ENCODE measurements around the gene DHX58. TPM values are rescaled to one million over a fixed set of nuclear protein-coding genes. Genes with fewer than 3 reads are reported as not detected.

Gene DHX58
- total RNA-seq, 1 donor from 2014 or later = 28.4 TPM

DNA sequence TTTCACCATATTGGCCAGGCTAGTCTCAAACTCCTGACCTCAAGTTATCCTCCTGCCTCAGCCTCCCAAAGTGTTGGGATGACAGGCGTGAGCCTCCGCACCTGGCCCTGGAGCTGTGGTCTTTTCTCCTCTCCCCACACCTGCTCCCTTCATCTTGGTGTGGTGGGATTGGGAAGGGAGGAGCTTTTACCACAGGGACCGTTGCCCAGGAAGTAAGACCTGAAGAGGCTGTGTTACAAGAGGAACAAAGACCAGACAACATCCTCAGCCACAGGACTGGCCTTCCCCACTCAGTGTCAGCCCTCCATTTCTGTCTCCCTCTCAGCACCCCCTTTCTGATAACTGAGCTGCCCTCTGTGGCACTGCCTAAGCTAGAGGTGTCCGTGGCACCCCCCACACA, 52.7 kb downstream of the DHX58 start:
- peaks cover 8% of the 10 kb centered on the region for H3K27me3 Mint-ChIP-seq (ENCODE audit: insufficient read depth)
- no peak for DNase-seq (ENCODE audit: low spot score)
- peaks cover 17% of the 10 kb centered on the region for H3K4me1 Mint-ChIP-seq (ENCODE audit: low read depth)
- intact Hi-C loops (cut with micrococcal nuclease) = no loop called here
- H3K27ac Mint-ChIP-seq = no peak overlapping the region
- H3K4me3 Mint-ChIP-seq = no peak overlapping the region
- no peaks in the 10 kb centered on the region for H3K9me3 Mint-ChIP-seq
- no peaks in the 10 kb centered on the region for H3K36me3 Mint-ChIP-seq (ENCODE audit: low read depth)

DNA sequence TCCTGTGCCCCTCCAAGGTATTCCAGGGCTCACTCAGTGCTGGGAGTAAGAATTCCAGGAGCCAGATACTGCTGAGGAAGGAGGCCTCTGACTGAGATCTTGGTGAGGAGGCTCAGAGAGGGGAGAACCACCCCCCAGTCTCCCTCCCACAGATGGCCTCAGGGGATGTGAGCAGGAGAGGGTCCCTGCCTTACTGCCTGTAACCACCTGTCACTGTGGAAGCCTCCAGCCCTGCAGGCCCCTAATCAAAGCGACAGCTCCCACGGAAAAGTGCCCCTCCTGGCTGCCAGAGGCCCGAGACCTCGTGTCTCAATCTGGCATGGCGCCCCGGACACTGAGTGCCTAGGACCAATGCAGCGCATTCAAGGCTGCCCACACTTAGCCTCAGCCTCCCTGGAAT, 54.5 kb downstream of the DHX58 start:
- no peaks in the 10 kb centered on the region for H3K36me3 Mint-ChIP-seq (ENCODE audit: low read depth)
- no peaks in the 10 kb centered on the region for H3K9me3 Mint-ChIP-seq
- no peak overlapping the region for H3K4me3 Mint-ChIP-seq
- peaks cover 9% of the 10 kb centered on the region for H3K27me3 Mint-ChIP-seq (ENCODE audit: insufficient read depth)
- intact Hi-C loops (cut with micrococcal nuclease) = no loop called here
- no peaks in the 10 kb centered on the region for H3K4me1 Mint-ChIP-seq (ENCODE audit: low read depth)
- H3K27ac Mint-ChIP-seq = no peak overlapping the region
- DNase-seq (ENCODE audit: low spot score) = no peak

DNA sequence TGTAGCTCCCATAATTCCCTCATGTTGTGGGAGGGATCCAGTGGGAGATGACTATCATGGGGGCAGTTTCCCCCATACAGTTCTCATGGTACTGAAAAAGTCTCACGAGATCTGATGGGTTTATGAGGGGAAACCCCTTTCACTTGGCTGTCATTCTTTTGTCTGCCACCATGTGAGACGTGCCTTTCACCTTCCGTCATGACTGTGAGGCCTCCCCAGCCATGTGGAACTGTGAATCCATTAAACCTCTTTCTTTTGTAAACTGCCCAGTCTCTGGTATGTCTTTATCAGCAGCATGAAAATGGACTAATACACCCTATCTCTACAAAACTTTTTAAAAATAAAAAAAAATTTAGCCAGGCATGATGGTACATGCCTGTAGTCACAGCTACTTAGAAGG, 55.9 kb downstream of the DHX58 start:
- DNase-seq (ENCODE audit: low spot score) = no peak
- intact Hi-C loops (cut with micrococcal nuclease) = no loop called here
- Mint-ChIP-seq H3K27me3 (ENCODE audit: insufficient read depth) (peaks cover 23% of the 10 kb centered on the region), H3K9me3 (no peaks in the 10 kb centered on the region), H3K4me3 (no peak overlapping the region), H3K27ac (no peak overlapping the region), H3K36me3 (ENCODE audit: low read depth) (no peaks in the 10 kb centered on the region), H3K4me1 (ENCODE audit: low read depth) (no peaks in the 10 kb centered on the region)

DNA sequence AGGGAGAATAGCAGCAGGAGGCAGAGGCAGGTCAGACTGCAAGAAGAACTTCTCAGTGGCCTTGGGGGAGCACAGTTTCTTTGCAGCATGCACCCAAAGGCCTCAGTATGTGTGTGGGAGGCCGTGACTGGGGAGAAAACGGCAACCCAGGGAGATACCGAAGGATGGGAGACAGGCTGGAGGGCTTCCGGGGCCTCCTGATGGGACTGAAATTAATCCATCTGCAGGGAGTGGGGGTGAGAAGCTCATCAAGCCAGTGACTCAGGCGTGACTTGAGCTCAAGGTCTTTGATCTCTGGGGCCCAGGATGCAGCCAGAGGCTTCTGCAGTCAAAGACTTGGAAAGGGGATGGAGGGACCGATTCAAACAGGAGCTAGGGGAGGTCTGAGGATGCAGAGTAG, 57.0 kb downstream of the DHX58 start:
- intact Hi-C loops (cut with micrococcal nuclease) = no loop called here
- peaks cover 7% of the 10 kb centered on the region for H3K4me1 Mint-ChIP-seq (ENCODE audit: low read depth)
- H3K27me3 Mint-ChIP-seq (ENCODE audit: insufficient read depth) = peaks cover 33% of the 10 kb centered on the region
- no peak for DNase-seq (ENCODE audit: low spot score)
- H3K4me3 Mint-ChIP-seq = no peak overlapping the region
- H3K9me3 Mint-ChIP-seq = no peaks in the 10 kb centered on the region
- no peaks in the 10 kb centered on the region for H3K36me3 Mint-ChIP-seq (ENCODE audit: low read depth)
- H3K27ac Mint-ChIP-seq = no peak overlapping the region

DNA sequence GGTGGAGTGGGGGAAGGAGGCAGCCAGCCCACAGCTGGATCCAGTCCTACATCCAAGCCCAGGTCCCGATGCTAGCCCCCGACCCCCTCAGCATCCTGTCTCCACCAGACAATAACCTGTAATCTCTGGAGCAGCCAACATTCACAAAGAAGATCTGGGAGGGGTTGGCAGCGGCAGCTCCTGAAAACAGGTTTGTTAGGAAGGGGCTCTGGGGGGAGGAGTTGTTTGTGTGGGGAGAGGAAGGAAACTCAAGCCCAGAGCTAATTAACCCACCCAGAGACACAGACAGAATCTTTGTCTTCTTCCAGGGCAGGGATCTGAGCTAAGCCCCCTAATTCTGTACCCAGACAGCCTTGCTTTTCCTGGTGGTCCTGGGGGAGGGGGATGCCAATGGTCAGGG, 57.5 kb downstream of the DHX58 start:
- no peak for DNase-seq (ENCODE audit: low spot score)
- Mint-ChIP-seq H3K36me3 (ENCODE audit: low read depth) (no peaks in the 10 kb centered on the region), H3K4me1 (ENCODE audit: low read depth) (peaks cover 7% of the 10 kb centered on the region), H3K27me3 (ENCODE audit: insufficient read depth) (peaks cover 34% of the 10 kb centered on the region), H3K27ac (no peak overlapping the region), H3K9me3 (no peaks in the 10 kb centered on the region), H3K4me3 (no peak overlapping the region)
- intact Hi-C loops (cut with micrococcal nuclease) = no loop called here

DNA sequence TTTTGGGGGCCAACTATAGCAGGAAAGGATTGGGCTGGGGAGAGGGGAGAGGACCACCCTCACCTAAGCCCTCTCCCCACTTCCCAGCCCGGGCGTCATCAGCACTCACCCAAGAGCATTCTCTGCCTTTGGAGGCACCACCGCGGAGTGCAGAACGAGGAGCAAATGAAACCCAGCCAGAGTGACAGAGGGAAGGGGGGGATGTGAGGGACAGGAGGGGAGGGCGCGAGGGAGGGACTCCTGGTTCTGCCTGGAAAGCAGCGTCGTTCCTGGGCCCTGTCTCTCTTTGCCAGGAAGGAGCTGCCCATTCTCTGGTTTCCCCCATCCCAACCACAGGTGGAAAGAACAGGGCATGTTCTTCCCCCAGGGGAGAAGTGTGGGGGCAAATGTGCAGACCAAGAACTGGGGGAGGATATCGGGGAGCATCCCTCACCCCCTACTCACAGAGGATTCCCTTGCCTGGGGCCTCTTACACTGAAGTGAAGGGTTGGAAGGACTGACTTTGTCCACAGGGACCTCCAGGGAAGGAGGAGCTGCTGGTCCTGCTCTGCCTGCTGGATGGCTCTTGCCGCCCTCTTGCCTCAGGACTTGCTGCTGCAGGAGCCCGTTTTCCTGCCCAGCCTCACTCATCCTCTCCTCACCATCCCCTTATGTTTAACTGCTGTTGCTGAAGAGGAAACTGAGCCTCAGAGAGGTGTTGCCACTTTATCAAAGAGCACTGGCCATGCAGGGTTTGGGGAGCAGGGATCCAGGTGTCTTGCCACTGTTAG, 58.6 kb downstream of the DHX58 start:
- Mint-ChIP-seq H3K27ac (no peak overlapping the region), H3K4me3 (no peak overlapping the region), H3K36me3 (ENCODE audit: low read depth) (no peaks in the 10 kb centered on the region), H3K27me3 (ENCODE audit: insufficient read depth) (peaks cover 43% of the 10 kb centered on the region), H3K4me1 (ENCODE audit: low read depth) (peaks cover 7% of the 10 kb centered on the region), H3K9me3 (no peaks in the 10 kb centered on the region)
- intact Hi-C loops (cut with micrococcal nuclease) = no loop called here
- DNase-seq (ENCODE audit: low spot score) = no peak

DNA sequence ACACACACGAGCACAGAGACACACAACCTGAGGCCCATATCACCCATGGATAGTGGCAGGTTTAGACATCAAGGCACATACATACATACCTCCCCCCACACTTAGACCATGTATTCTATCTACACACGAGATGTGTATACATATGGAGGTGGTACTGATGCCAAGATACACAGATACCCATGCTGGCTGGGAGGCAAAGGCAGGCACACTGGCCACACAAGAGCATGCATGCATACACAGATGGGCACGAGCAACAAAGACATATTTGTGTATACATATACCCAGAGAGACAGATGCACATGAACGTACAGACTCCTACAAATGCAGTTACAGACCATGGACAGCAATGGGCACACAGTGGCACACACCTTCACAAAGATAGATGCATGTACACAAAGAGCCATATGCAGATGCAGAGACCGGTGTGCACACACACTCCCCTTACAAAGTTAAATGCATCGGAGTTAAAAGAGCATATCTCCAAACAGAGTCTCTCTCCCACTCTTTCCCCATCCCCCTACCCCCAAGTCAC, 60.1 kb downstream of the DHX58 start:
- no peaks in the 10 kb centered on the region for H3K9me3 Mint-ChIP-seq
- DNase-seq (ENCODE audit: low spot score) = no peak
- no peak overlapping the region for H3K27ac Mint-ChIP-seq
- H3K4me1 Mint-ChIP-seq (ENCODE audit: low read depth) = peaks cover 7% of the 10 kb centered on the region
- H3K36me3 Mint-ChIP-seq (ENCODE audit: low read depth) = no peaks in the 10 kb centered on the region
- no peak overlapping the region for H3K4me3 Mint-ChIP-seq
- intact Hi-C loops (cut with micrococcal nuclease) = no loop called here
- peaks cover 51% of the 10 kb centered on the region for H3K27me3 Mint-ChIP-seq (ENCODE audit: insufficient read depth)

DNA sequence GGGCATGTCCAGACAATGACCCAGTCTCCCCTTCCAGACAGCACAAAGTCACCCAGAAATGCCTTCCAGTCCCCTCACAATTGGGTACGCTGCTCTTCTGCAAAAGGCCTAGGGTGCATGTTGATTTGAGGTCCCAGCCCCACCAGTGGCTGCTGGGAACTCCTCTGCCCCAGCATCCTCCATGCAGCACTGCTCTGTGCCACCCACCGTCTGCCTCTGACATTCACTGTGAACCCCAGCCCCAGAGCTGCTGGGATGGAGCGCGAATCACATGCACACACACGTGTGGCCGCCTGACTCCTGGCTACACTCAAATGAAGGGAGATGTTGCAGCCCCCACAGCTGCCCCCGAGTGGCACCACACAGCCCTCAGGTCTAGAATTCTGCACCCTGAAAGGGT, 60.9 kb downstream of the DHX58 start:
- intact Hi-C loops (cut with micrococcal nuclease) = no loop called here
- H3K27ac Mint-ChIP-seq = no peak overlapping the region
- H3K36me3 Mint-ChIP-seq (ENCODE audit: low read depth) = no peaks in the 10 kb centered on the region
- H3K4me1 Mint-ChIP-seq (ENCODE audit: low read depth) = peaks cover 7% of the 10 kb centered on the region
- no peaks in the 10 kb centered on the region for H3K9me3 Mint-ChIP-seq
- peaks cover 51% of the 10 kb centered on the region for H3K27me3 Mint-ChIP-seq (ENCODE audit: insufficient read depth)
- H3K4me3 Mint-ChIP-seq = peak overlapping the region; percentile 74
- no peak for DNase-seq (ENCODE audit: low spot score)

Other genes with a start within 250 kb of the DHX58 start
- gene KLHL11, start 247.3 kb downstream of the DHX58 start, total RNA-seq = 20.0 and 21.7 TPM in 2 replicates
- 200 and 211 TPM in 2 replicates for gene ACLY, start 193.8 kb downstream of the DHX58 start, total RNA-seq
- gene ODAD4, start 182.1 kb downstream of the DHX58 start, total RNA-seq = 0.39 and 0.73 TPM in 2 replicates
- gene CNP, start 145.9 kb downstream of the DHX58 start, total RNA-seq = 89.1 and 89.8 TPM in 2 replicates
- 124 and 129 TPM in 2 replicates for gene DNAJC7, start 95.3 kb downstream of the DHX58 start, total RNA-seq
- gene NKIRAS2, start 92.6 kb downstream of the DHX58 start, total RNA-seq = 32.6 and 36.3 TPM in 2 replicates
- gene C17orf113, start 62.1 kb downstream of the DHX58 start, total RNA-seq = 0.05 TPM in 2 replicates
- gene ZNF385C, start 14.2 kb downstream of the DHX58 start, total RNA-seq = 0.10 TPM in 1 of 2 replicates, not detected in the other
- gene KAT2A, start 8.7 kb upstream of the DHX58 start, total RNA-seq = 70.8 and 76.9 TPM in 2 replicates
- 0.10 TPM in 1 of 2 replicates, not detected in the other for gene HSPB9, start 10.1 kb upstream of the DHX58 start, total RNA-seq
- gene RAB5C, start 42.3 kb upstream of the DHX58 start, total RNA-seq = 73.3 and 80.0 TPM in 2 replicates
- 1.7 and 1.9 TPM in 2 replicates for gene KCNH4, start 68.4 kb upstream of the DHX58 start, total RNA-seq
- not detected in 2 replicates for gene HCRT, start 72.7 kb upstream of the DHX58 start, total RNA-seq
- 15.2 and 15.5 TPM in 2 replicates for gene GHDC, start 81.8 kb upstream of the DHX58 start, total RNA-seq
- gene STAT5B, start 163.7 kb upstream of the DHX58 start, total RNA-seq = 191 and 199 TPM in 2 replicates
- 375 and 381 TPM in 2 replicates for gene STAT5A, start 175.8 kb upstream of the DHX58 start, total RNA-seq